K562 (cell line): ENCODE measurements around the gene NKD1. TPM values are rescaled to one million over a fixed set of nuclear protein-coding genes. Genes with fewer than 3 reads are reported as not detected.

Experiments used
- ATAC-seq: fragments of 200-7000 bp; cut with Tn5 transposase; 3 replicates; pipeline ENCODE4 v1.9.1; 2020; ENCODE audit warnings: moderate library complexity
- BruUV-seq: library from RNA; stranded (reverse); fragments of 400-500 nt; replicated peaks from 2 replicates; lab custom pipeline; 2021; lab: Mats Ljungman, UMichigan
- CTCF ChIA-PET: fragments of 300-600 bp; formaldehyde crosslinking; extraction: SDS; loops from one replicate; lab custom pipeline; 2021; ENCODE audit warnings: low intra/inter-chr PET ratio; lab: Yijun Ruan, JAX
- POLR2A ChIA-PET: fragments of 300-600, 350-650 bp; sonication (Branson Sonifier 250); formaldehyde crosslinking; extraction: SDS; loops from one replicate; lab custom pipeline; 2021; ENCODE audit warnings: antibody characterized with exemption, inconsistent platforms; lab: Yijun Ruan, JAX
- DNase-seq, 4 experiments: peaks; one replicate each; pipeline versions ENCODE4 v3.0.0 to v3.0.0-alpha.2; 2011 to 2018; ENCODE audit warnings: low spot score in 3 of 4, mixed read lengths in 3 of 4; ENCODE audit errors: extremely low read depth in 1 of 4
- FAIRE-seq: peaks from 2 replicates; lab custom pipeline; 2011; peaks lifted over from hg19 to GRCh38; lab: Jason Lieb, UNC
- H2AFZ ChIP-seq: 2 replicates; pipeline ENCODE4 v1.6.0; 2011; ENCODE audit warnings: low read depth, low read length, control low read depth, inconsistent platforms
- H3K27ac ChIP-seq: fragments of 200-600 bp; 3 replicates; pipeline ENCODE4 v1.8.0; 2011; ENCODE audit warnings: low read depth, mild to moderate bottlenecking, control low read depth, inconsistent platforms, low read length, moderate library complexity, mixed read lengths; ENCODE audit errors: extremely low read depth
- H3K27me3 ChIP-seq, 2 experiments: fragments of 300-600 bp in 1 of 2; 2 replicates in 1 of 2; 3 replicates in 1 of 2; pipeline versions ENCODE4 v1.6.0 to v1.8.0; 2011; ENCODE audit warnings: inconsistent platforms in 2 of 2, low read length in 2 of 2, mild to moderate bottlenecking in 1 of 2, mixed read lengths in 1 of 2, moderate library complexity in 1 of 2; ENCODE audit not compliant: control insufficient read depth in 2 of 2, insufficient read depth in 2 of 2
- H3K36me3 ChIP-seq: fragments of 300-600 bp; 3 replicates; pipeline ENCODE4 v1.8.0; 2011; ENCODE audit warnings: mild to moderate bottlenecking, low read length, inconsistent platforms; ENCODE audit not compliant: control insufficient read depth, insufficient read depth
- H3K4me1 ChIP-seq, 2 experiments: fragments of 200-600 bp in 1 of 2; replicated peaks in 1 of 2; 2 replicates in 1 of 2; 3 replicates in 1 of 2; pipeline versions ENCODE4 v1.5.1 to v1.8.0; 2011; ENCODE audit warnings: inconsistent platforms in 2 of 2, low read length in 2 of 2, mild to moderate bottlenecking in 1 of 2, mixed read lengths in 1 of 2, moderate library complexity in 1 of 2; ENCODE audit not compliant: control insufficient read depth in 2 of 2, insufficient read depth in 2 of 2
- H3K4me2 ChIP-seq: 2 replicates; pipeline ENCODE4 v1.6.1; 2011; ENCODE audit warnings: low read length, control low read depth, inconsistent platforms, mixed read lengths; ENCODE audit not compliant: insufficient read depth
- H3K4me3 ChIP-seq: fragments of 200-600 bp; sonication (generic), shearing (Covaris generic); 2 replicates; pipeline ENCODE4 v1.5.1; 2016; ENCODE audit warnings: control low read depth, inconsistent platforms
- H3K79me2 ChIP-seq: fragments of 200-600 bp; 3 replicates; pipeline ENCODE4 v1.8.0; 2011; ENCODE audit warnings: low read length, inconsistent platforms; ENCODE audit not compliant: control insufficient read depth, insufficient read depth
- H3K9ac ChIP-seq, 2 experiments: 2 replicates each; pipeline versions ENCODE4 v1.6.0 to v1.6.1; 2011; ENCODE audit warnings: low read depth in 2 of 2, low read length in 2 of 2, control low read depth in 1 of 2, inconsistent platforms in 1 of 2, mild to moderate bottlenecking in 1 of 2, mixed read lengths in 1 of 2; ENCODE audit not compliant: insufficient read depth in 1 of 2
- H3K9me1 ChIP-seq: one replicate; pipeline ENCODE4 v1.6.0; 2011; ENCODE audit warnings: inconsistent platforms, mild to moderate bottlenecking, low read length, moderate library complexity; ENCODE audit not compliant: control insufficient read depth, insufficient read depth
- H3K9me3 ChIP-seq: replicated peaks from 2 replicates; pipeline ENCODE4 v1.5.1; 2011; ENCODE audit warnings: low read depth, low read length, inconsistent platforms; ENCODE audit not compliant: control insufficient read depth, insufficient read depth
- H4K20me1 ChIP-seq: replicated peaks from 2 replicates; pipeline ENCODE4 v1.6.1; 2011; ENCODE audit warnings: low read length, inconsistent platforms, mixed read lengths; ENCODE audit not compliant: control insufficient read depth, insufficient read depth
- HMG20A ChIP-seq: fragments of 450-650 bp; formaldehyde crosslinking; conservative IDR thresholded peaks from 2 replicates; pipeline ENCODE4 v1.4.0; 2020; ENCODE audit warnings: mild to moderate bottlenecking, mixed read lengths
- RAD51 ChIP-seq: fragments of 450-650 bp; IDR thresholded peaks from 2 replicates; pipeline ENCODE4 v1.7.1; 2016; ENCODE audit warnings: low read depth, mild to moderate bottlenecking, borderline replicate concordance
- ZBTB17 ChIP-seq: fragments of 450-650 bp; formaldehyde crosslinking; IDR thresholded peaks from 2 replicates; pipeline ENCODE4 v1.4.0; 2020; ENCODE audit warnings: mild to moderate bottlenecking
- ZNF23 ChIP-seq: fragments of 250-450 bp; sonication (Bioruptor Pico); IDR thresholded peaks from 2 replicates; pipeline ENCODE4 v1.4.0; 2020; ENCODE audit warnings: mild to moderate bottlenecking
- ZNF311 ChIP-seq: fragments of 250-450 bp; sonication (Bioruptor Pico); IDR thresholded peaks from 2 replicates; pipeline ENCODE4 v1.4.0; 2020; ENCODE audit warnings: mild to moderate bottlenecking, moderate library complexity
- WGBS: fragments of 100-300 bp; shearing (Covaris generic); methylation state at CpG from one replicate; pipeline ENCODE4 v1.1.6; 2016; ENCODE audit warnings: low coverage, mixed read lengths; ENCODE audit not compliant: insufficient coverage; ENCODE audit errors: missing lambda C conversion rate; 5-methylcytosine and 5-hydroxymethylcytosine counted together
- in situ Hi-C: fragments of 300-500 bp; cut with MboI; formaldehyde crosslinking; loops from 4 replicates; pipeline ENCODE4 v1.15.0; 2018; ENCODE audit warnings: inconsistent platforms, mixed read lengths
- intact Hi-C: fragments of 100-400 bp; cut with micrococcal nuclease; formaldehyde crosslinking; loops from 2 replicates; pipeline ENCODE4 v1.14.2; 2022
- polyA plus RNA-seq, 8 experiments: library from polyadenylated mRNA; depleted of rRNA in 4 of 8; stranded (reverse) in 5 of 8; unstranded in 3 of 8; fragments of >200 nt; fragmentation: Nextera tagmentation in 2 of 8; fragmentation: Illumina TruSeq in 1 of 8; extraction: Ambion mirVana in 2 of 8; extraction: Trizol in 1 of 8; gene quantifications; 2 replicates each; pipeline versions ENCODE4 v1.2.1 to v1.2.3, GENCODE V29; 2011 to 2014; ENCODE audit warnings: inconsistent platforms in 1 of 8, missing spikeins in 1 of 8
- total RNA-seq, 7 experiments: library from RNA; depleted of rRNA in 6 of 7; stranded (reverse); fragments of >200 nt in 6 of 7; fragmentation: Illumina TruSeq in 2 of 7; extraction: Trizol in 2 of 7; gene quantifications; 2 replicates each; pipeline versions ENCODE4 v1.2.1 to v1.2.3, GENCODE V29; 2011 to 2021; ENCODE audit warnings: low replicate concordance in 1 of 7

Gene NKD1
- total and polyA plus RNA-seq, 9 of the 15 experiments (the other 6 are each of a cell fraction or from before 2014, with no cell fraction given), result under 0.01 to 0.24 (median 0.04) TPM; not detected in 2

DNA sequence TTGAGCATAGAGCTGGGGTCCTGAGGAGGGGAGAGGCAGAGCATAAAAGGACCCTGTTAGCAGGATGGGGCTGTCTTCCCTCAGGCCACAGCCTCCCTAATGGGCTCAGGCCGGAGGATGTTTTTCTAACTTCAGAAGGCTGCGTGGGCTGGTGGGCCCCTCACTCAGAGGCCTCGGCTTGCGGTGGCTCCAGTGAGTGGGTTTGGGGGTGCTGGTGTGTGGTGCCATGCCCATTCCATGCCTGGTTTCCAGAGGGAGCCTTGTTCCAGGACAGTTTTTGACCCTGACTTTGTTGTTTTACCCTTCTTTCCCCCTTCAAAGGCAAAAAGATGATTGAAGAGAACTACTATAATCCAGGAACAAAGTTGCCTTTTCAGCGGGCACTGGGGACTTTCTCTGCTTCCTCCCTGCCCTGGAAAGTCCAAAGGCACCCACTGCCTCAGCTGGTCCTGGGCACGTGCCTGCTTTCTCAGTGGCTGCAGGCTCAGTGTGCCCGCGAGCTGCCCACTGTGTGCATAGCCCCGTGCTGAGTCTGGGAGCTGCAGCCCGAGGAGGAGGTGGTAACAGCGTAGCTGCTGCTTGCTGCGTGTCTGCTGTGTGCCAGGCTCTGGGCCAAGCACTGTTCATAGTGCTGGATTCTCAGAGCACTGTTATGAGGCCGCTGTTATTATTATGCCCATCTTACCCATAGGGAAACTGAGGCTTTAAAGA, 11.8 kb downstream of the NKD1 start:
- WGBS, result 0% methylated on average over 12 of the region's 13 CpGs
- ChIA-PET CTCF (no interaction called here), POLR2A (no interaction called here)
- no peak overlapping the region for H3K4me2 ChIP-seq
- H3K79me2 ChIP-seq, result no peaks in the 10 kb centered on the region
- no peak overlapping the region for H3K4me3 ChIP-seq
- ATAC-seq, result no peak
- TF ChIP-seq RAD51 (no peak), ZNF311 (CRISPR knock-in tag) (no peak), ZBTB17 (CRISPR knock-in tag) (no peak), ZNF23 (CRISPR knock-in tag) (no peak), HMG20A (CRISPR knock-in tag) (no peak)
- FAIRE-seq, result no peak
- H3K27me3 ChIP-seq, result peaks cover 0 to 15% of the 10 kb centered on the region in 2 experiments; a peak in 2 of 5 replicates
- no peak overlapping the region for H3K27ac ChIP-seq
- intact Hi-C loops (no loop called here), in situ Hi-C loops (no loop called here)
- no peak overlapping the region for H2AFZ ChIP-seq
- DNase-seq, result no peak
- H3K36me3 ChIP-seq, result no peaks in the 10 kb centered on the region
- H4K20me1 ChIP-seq, result no peaks in the 10 kb centered on the region
- H3K9me1 ChIP-seq, result no peaks in the 10 kb centered on the region
- no TSS peak for BruUV-seq
- no peak overlapping the region for H3K9ac ChIP-seq
- H3K9me3 ChIP-seq, result no peaks in the 10 kb centered on the region
- H3K4me1 ChIP-seq, result no peaks in the 10 kb centered on the region
